HCT116 (cell line): ENCODE results near the gene NSG2. TPM values are rescaled to one million over a fixed set of nuclear protein-coding genes. Genes with fewer than 3 reads are reported as not detected.
"Not testable (repeated sequence)": the region's sequence is repeated elsewhere in the genome, so short reads cannot be mapped to it uniquely, and the experiment has no call there.

Experiments
- ATAC-seq: fragments of 200-7000 bp; cut with Tn5 transposase; 2 replicates; pipeline ENCODE4 v1.9.1; 2020; ENCODE audit warnings: mild to moderate bottlenecking, moderate library complexity
- BruUV-seq: library from RNA; stranded (reverse); fragments of 400-500 nt; replicated peaks from 2 replicates; lab custom pipeline; 2021; lab: Mats Ljungman, UMichigan
- CTCF ChIA-PET: fragments of 300-600 bp; sonication (Branson Sonifier 250); formaldehyde crosslinking; loops from one replicate; lab custom pipeline; 2021; ENCODE audit warnings: antibody characterized with exemption; lab: Charles Lee
- POLR2A ChIA-PET: fragments of 300-600, 350-600 bp; sonication (Branson Sonifier 250); formaldehyde crosslinking; loops from one replicate; lab custom pipeline; 2021; ENCODE audit warnings: antibody characterized with exemption; lab: Charles Lee
- RAD21 ChIA-PET, 2 experiments: fragments of 300-600 bp; sonication (Branson Sonifier 250); formaldehyde crosslinking; loops; one replicate each; lab custom pipeline; 2023; ENCODE audit warnings: low total read pairs in 2 of 2; ENCODE audit not compliant: uncharacterized antibody in 2 of 2, unreplicated experiment in 2 of 2, low non-redundant PET in 1 of 2; lab: Charles Lee
- DNase-seq: peaks from one replicate; pipeline ENCODE4 v3.0.0-alpha.2; 2010; ENCODE audit warnings: low read depth, low spot score
- H2AFZ ChIP-seq: fragments of 200-600 bp; shearing (Covaris generic), sonication (generic); 2 replicates; pipeline ENCODE4 v1.6.1; 2017; ENCODE audit warnings: low read depth, mixed run types, mixed read lengths, antibody characterized with exemption, low read length; ENCODE audit not compliant: poor library complexity, severe bottlenecking
- H3K27ac ChIP-seq: 2 replicates; pipeline ENCODE4 v1.5.1; 2012; ENCODE audit warnings: low read depth, low read length
- H3K27me3 ChIP-seq: fragments of 200-600 bp; sonication (generic); 2 replicates; pipeline ENCODE4 v1.6.1; 2016; ENCODE audit warnings: mixed run types, low read length, mixed read lengths; ENCODE audit not compliant: insufficient read depth
- H3K36me3 ChIP-seq, 2 experiments: fragments of 200-500 bp in 1 of 2; fragments of 200-600 bp in 1 of 2; sonication (Bioruptor generic) in 1 of 2; sonication (generic) in 1 of 2; 2 replicates each; pipeline versions ENCODE4 v1.5.1 to v1.6.1; 2014 to 2016; ENCODE audit warnings: low read length in 2 of 2, inconsistent platforms in 1 of 2, mixed read lengths in 1 of 2, mixed run types in 1 of 2; ENCODE audit not compliant: insufficient read depth in 2 of 2, control insufficient read depth in 1 of 2
- H3K4me1 ChIP-seq, 2 experiments: fragments of 200-600 bp in 1 of 2; sonication (generic) in 1 of 2; 2 replicates each; pipeline versions ENCODE4 v1.5.1 to v1.6.1; 2012 to 2017; ENCODE audit warnings: low read length in 2 of 2, inconsistent platforms in 1 of 2, mild to moderate bottlenecking in 1 of 2, mixed read lengths in 1 of 2, mixed run types in 1 of 2, moderate library complexity in 1 of 2; ENCODE audit not compliant: insufficient read depth in 2 of 2, control insufficient read depth in 1 of 2
- H3K4me2 ChIP-seq: fragments of 200-600 bp; sonication (generic); 2 replicates; pipeline ENCODE4 v1.6.1; 2017; ENCODE audit warnings: mixed run types, low read length, mixed read lengths
- H3K4me3 ChIP-seq, 2 experiments: fragments of 200-600 bp in 1 of 2; sonication (generic) in 1 of 2; replicated peaks in 1 of 2; 2 replicates each; pipeline ENCODE4 v1.5.1; 2011 to 2016; ENCODE audit warnings: low read length in 2 of 2, control low read depth in 1 of 2, low read depth in 1 of 2, mild to moderate bottlenecking in 1 of 2, mixed read lengths in 1 of 2, mixed run types in 1 of 2
- H3K79me2 ChIP-seq: fragments of 200-600 bp; sonication (generic); 2 replicates; pipeline ENCODE4 v1.6.1; 2017; ENCODE audit warnings: mild to moderate bottlenecking, mixed run types, low read length, moderate library complexity, mixed read lengths; ENCODE audit not compliant: insufficient read depth
- H3K9ac ChIP-seq: fragments of 200-600 bp; sonication (generic); 2 replicates; pipeline ENCODE4 v1.6.1; 2016; ENCODE audit warnings: low read length, mixed read lengths
- H3K9me2 ChIP-seq: fragments of 200-600 bp; sonication (generic), shearing (Covaris generic); 2 replicates; pipeline ENCODE4 v1.6.1; 2017; ENCODE audit warnings: mixed run types, mild to moderate bottlenecking, moderate library complexity; ENCODE audit not compliant: insufficient read depth
- H3K9me3 ChIP-seq, 2 experiments: fragments of 200-500 bp in 1 of 2; fragments of 200-600 bp in 1 of 2; sonication (Bioruptor generic) in 1 of 2; sonication (generic) in 1 of 2; 2 replicates each; pipeline ENCODE4 v1.6.1; 2014 to 2017; ENCODE audit warnings: low read length in 2 of 2, mixed read lengths in 2 of 2, inconsistent platforms in 1 of 2, low read depth in 1 of 2, mild to moderate bottlenecking in 1 of 2, mixed run types in 1 of 2, moderate library complexity in 1 of 2; ENCODE audit not compliant: control insufficient read depth in 1 of 2, insufficient read depth in 1 of 2
- H4K20me1 ChIP-seq: fragments of 200-600 bp; sonication (generic), shearing (Covaris generic); 2 replicates; pipeline ENCODE4 v1.6.1; 2017; ENCODE audit warnings: mixed run types, mild to moderate bottlenecking, moderate library complexity; ENCODE audit not compliant: insufficient read depth
- CBX3 ChIP-seq: IDR thresholded peaks from 2 replicates; pipeline ENCODE4 v1.6.1; 2012; ENCODE audit warnings: low read depth
- CEBPB ChIP-seq: IDR thresholded peaks from 2 replicates; pipeline ENCODE4 v1.6.1; 2012; ENCODE audit warnings: low read depth
- EGR1 ChIP-seq: IDR thresholded peaks from 2 replicates; pipeline ENCODE4 v1.6.1; 2012; ENCODE audit warnings: low read depth
- ELF1 ChIP-seq: IDR thresholded peaks from 2 replicates; pipeline ENCODE4 v1.6.1; 2012; ENCODE audit warnings: low read depth, borderline replicate concordance
- EZH2 ChIP-seq: fragments of 200-600 bp; sonication (generic); IDR thresholded peaks from 2 replicates; pipeline ENCODE4 v1.6.1; 2017; ENCODE audit warnings: antibody characterized with exemption, mixed run types
- EZH2phosphoT487 ChIP-seq: fragments of 200-600 bp; IDR thresholded peaks from 2 replicates; pipeline ENCODE4 v1.6.1; 2018; ENCODE audit warnings: antibody characterized with exemption, borderline replicate concordance
- FOSL1 ChIP-seq: IDR thresholded peaks from 2 replicates; pipeline ENCODE4 v1.6.1; 2012; ENCODE audit warnings: low read depth
- POLR2A ChIP-seq: IDR thresholded peaks from 2 replicates; pipeline ENCODE4 v1.7.0; 2011; ENCODE audit warnings: borderline replicate concordance; ENCODE audit not compliant: insufficient read depth, insufficient read length; ENCODE audit errors: extremely low read depth
- POLR2AphosphoS5 ChIP-seq: IDR thresholded peaks from 2 replicates; pipeline ENCODE4 v1.6.1; 2011; ENCODE audit warnings: mild to moderate bottlenecking, low read depth, low read length, moderate library complexity
- YY1 ChIP-seq: IDR thresholded peaks from 2 replicates; pipeline ENCODE4 v1.6.1; 2011; ENCODE audit warnings: low read length, low read depth, moderate library complexity, mild to moderate bottlenecking; ENCODE audit not compliant: insufficient replicate concordance; ENCODE audit errors: extremely low read depth
- ZFX ChIP-seq: fragments of 450-650 bp; IDR thresholded peaks from 2 replicates; pipeline ENCODE4 v1.6.1; 2017
- intact Hi-C: fragments of 100-400 bp; cut with micrococcal nuclease; formaldehyde crosslinking; loops from 2 replicates; pipeline ENCODE4 v1.10.0; 2022
- total RNA-seq: library from RNA; stranded (reverse); gene quantifications from one replicate; pipeline ENCODE4 v1.2.1, GENCODE V29; 2021; ENCODE audit not compliant: unreplicated experiment
- TF ChIP-seq, protein P1 (sequence below): IDR thresholded peaks from 2 replicates; pipeline ENCODE4 v1.6.1; 2011; ENCODE audit warnings: mild to moderate bottlenecking, low read length, moderate library complexity; ENCODE audit not compliant: insufficient replicate concordance; ENCODE audit errors: extremely low read depth
- TF ChIP-seq, protein P2 (sequence below), 3 experiments: fragments of 200-600 bp in 1 of 3; sonication (generic) in 1 of 3; IDR thresholded peaks in 2 of 3; conservative IDR thresholded peaks in 1 of 3; 2 replicates each; pipeline ENCODE4 v1.5.1; 2012 to 2017; ENCODE audit warnings: low read depth in 2 of 3, low read length in 2 of 3, antibody characterized with exemption in 1 of 3, borderline replicate concordance in 1 of 3, control low read depth in 1 of 3, mild to moderate bottlenecking in 1 of 3, mixed read lengths in 1 of 3, mixed run types in 1 of 3, moderate library complexity in 1 of 3; ENCODE audit not compliant: insufficient read depth in 1 of 3

Gene NSG2
- total RNA-seq, 1 experiment from 2014 or later = not detected

DNA sequence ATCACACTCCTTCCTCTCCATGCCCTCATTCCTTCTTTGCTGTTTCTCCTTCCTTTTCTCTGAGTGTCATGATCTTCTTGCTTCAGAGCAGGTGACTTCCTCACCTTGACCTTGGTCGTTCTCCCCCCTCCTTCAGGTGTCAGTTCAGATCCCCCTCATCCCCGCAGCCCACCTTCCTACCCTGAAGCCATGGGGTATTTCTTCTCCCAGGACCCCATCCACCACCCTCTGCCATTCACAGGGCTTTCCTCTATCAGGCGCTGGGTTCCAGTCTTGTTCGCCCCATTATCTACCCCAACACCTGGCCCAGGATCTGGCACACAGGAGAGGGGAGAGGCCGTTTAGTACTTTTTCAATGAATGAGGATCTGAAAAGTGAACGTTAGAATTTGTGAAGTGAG is 101.0 kb downstream of the NSG2 start (continued):
- TF ChIP-seq, protein P1, sequence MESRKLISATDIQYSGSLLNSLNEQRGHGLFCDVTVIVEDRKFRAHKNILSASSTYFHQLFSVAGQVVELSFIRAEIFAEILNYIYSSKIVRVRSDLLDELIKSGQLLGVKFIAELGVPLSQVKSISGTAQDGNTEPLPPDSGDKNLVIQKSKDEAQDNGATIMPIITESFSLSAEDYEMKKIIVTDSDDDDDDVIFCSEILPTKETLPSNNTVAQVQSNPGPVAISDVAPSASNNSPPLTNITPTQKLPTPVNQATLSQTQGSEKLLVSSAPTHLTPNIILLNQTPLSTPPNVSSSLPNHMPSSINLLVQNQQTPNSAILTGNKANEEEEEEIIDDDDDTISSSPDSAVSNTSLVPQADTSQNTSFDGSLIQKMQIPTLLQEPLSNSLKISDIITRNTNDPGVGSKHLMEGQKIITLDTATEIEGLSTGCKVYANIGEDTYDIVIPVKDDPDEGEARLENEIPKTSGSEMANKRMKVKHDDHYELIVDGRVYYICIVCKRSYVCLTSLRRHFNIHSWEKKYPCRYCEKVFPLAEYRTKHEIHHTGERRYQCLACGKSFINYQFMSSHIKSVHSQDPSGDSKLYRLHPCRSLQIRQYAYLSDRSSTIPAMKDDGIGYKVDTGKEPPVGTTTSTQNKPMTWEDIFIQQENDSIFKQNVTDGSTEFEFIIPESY = no peak
- TF ChIP-seq POLR2A = no peak

DNA sequence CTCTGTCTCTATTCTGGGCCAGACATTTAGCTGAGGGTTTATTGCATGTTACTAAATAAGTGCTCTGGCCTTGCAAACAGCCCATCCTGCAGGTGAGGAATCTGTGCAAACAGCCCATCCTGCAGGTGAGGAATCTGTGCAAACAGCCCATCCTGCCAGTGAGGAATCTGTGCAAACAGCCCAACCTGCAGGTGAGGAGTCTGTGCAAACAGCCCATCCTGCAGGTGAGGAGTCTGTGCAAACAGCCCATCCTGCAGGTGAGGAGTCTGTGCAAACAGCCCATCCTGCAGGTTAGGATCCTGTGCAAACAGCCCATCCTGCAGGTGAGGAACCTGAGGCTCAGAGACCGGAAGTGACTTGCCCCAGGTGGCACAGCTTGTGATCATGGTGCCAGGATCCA is 101.5 kb downstream of the NSG2 start:
- H4K20me1 ChIP-seq, H3K4me1 ChIP-seq, ATAC-seq, H3K9ac ChIP-seq, H3K4me2 ChIP-seq, RAD21 ChIA-PET, POLR2A ChIA-PET, H3K4me3 ChIP-seq, H3K27me3 ChIP-seq, DNase-seq, H2AFZ ChIP-seq, CTCF ChIA-PET, H3K36me3 ChIP-seq, H3K27ac ChIP-seq, BruUV-seq, intact Hi-C loops, H3K9me2 ChIP-seq, H3K79me2 ChIP-seq, H3K9me3 ChIP-seq: not testable (repeated sequence)

DNA sequence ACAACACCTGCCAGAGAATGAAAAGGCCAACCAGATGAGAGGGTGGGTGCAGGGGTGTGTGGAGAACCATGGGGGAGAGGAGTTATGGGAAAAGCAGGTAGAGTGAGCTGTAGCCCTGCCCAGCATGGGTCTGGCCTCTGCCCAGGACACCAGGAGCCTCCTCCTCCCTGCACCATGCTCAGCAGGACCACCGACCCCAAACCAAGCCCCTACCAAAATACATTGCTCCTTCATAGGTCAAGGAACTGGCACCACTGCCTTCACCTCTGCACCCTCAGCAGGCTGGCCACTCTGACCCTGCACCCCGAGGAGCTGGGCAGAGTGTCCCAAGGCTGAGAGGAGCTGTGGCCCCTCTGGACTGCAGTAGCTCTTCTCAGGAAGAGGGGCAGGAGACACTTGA is 102.0 kb downstream of the NSG2 start:
- Histone ChIP-seq H3K4me2 (no peak overlapping the region), H4K20me1 (no peaks in the 10 kb centered on the region), H2AFZ (no peak overlapping the region), H3K9me3 (no peaks in the 10 kb centered on the region), H3K27ac (no peak overlapping the region), H3K27me3 (peaks cover 5% of the 10 kb centered on the region; the same call in 1 of the 2 replicates), H3K9ac (no peak overlapping the region), H3K9me2 (no peaks in the 10 kb centered on the region), H3K79me2 (no peaks in the 10 kb centered on the region), H3K4me1 (peaks cover 4 to 8% of the 10 kb centered on the region in 2 experiments; a peak in 1 of 4 replicates), H3K36me3 (no peaks in the 10 kb centered on the region), H3K4me3 (no peak overlapping the region)
- intact Hi-C loops = no loop called here
- TF ChIP-seq FOSL1 (no peak), YY1 (no peak), EGR1 (no peak), CBX3 (no peak), ELF1 (no peak), EZH2 (no peak), ZFX (no peak), POLR2AphosphoS5 (no peak), EZH2phosphoT487 (no peak), CEBPB (no peak)
- TF ChIP-seq, protein P1 = no peak
- TF ChIP-seq, protein P2, sequence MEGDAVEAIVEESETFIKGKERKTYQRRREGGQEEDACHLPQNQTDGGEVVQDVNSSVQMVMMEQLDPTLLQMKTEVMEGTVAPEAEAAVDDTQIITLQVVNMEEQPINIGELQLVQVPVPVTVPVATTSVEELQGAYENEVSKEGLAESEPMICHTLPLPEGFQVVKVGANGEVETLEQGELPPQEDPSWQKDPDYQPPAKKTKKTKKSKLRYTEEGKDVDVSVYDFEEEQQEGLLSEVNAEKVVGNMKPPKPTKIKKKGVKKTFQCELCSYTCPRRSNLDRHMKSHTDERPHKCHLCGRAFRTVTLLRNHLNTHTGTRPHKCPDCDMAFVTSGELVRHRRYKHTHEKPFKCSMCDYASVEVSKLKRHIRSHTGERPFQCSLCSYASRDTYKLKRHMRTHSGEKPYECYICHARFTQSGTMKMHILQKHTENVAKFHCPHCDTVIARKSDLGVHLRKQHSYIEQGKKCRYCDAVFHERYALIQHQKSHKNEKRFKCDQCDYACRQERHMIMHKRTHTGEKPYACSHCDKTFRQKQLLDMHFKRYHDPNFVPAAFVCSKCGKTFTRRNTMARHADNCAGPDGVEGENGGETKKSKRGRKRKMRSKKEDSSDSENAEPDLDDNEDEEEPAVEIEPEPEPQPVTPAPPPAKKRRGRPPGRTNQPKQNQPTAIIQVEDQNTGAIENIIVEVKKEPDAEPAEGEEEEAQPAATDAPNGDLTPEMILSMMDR (IDR thresholded peaks at IDR 0.05 in 2 of 3, conservative IDR thresholded peaks at IDR 0.05 in 1 of 3; ENCODE audit: borderline replicate concordance in 1 of 3, insufficient read depth in 1 of 3, low read depth in 2 of 3, low read length in 2 of 3) = no peak
- RAD21 ChIA-PET = no interaction called here
- ATAC-seq (no peak), DNase-seq (no peak)
- POLR2A ChIA-PET = no interaction called here
- no TSS peak for BruUV-seq
- CTCF ChIA-PET = no interaction called here
